A673 (cell line): ENCODE data around the gene RAB28.

Experiments
- EZH2 ChIP-seq: fragments of 200-600 bp; sonication (generic); IDR thresholded peaks from 2 replicates; pipeline ENCODE4 v1.6.1; 2017; ENCODE audit warnings: borderline replicate concordance, low read depth, mild to moderate bottlenecking, mixed read lengths, antibody characterized with exemption, low read length; ENCODE audit not compliant: poor library complexity, severe bottlenecking
- TF ChIP-seq, protein P1 (sequence below): fragments of 300-800, 200-600 bp; sonication (generic); conservative IDR thresholded peaks from 2 replicates; pipeline ENCODE4 v1.5.1; 2017; ENCODE audit warnings: low read depth, mild to moderate bottlenecking, antibody characterized with exemption, low read length, moderate library complexity, mixed read lengths

DNA sequence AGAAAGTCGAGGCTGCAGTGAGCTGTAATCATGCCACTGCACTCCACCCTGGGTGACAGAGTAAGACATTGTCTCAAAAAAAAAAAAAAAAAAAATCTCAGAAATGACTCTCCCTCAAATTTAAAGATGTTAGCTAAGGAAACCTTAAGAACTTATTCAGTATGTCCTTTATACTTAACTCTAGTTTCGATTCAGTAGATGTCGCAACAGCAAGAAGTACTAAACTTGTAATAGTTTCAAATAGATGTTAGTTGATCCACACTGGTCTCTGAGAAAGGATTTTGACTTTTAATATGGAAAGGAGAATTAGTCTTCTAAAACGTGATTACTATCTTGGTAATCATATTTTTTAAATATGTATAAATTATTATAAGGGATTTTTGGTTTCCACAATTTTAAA lies 30.6 kb upstream of the RAB28 start:
- TF ChIP-seq, protein P1, sequence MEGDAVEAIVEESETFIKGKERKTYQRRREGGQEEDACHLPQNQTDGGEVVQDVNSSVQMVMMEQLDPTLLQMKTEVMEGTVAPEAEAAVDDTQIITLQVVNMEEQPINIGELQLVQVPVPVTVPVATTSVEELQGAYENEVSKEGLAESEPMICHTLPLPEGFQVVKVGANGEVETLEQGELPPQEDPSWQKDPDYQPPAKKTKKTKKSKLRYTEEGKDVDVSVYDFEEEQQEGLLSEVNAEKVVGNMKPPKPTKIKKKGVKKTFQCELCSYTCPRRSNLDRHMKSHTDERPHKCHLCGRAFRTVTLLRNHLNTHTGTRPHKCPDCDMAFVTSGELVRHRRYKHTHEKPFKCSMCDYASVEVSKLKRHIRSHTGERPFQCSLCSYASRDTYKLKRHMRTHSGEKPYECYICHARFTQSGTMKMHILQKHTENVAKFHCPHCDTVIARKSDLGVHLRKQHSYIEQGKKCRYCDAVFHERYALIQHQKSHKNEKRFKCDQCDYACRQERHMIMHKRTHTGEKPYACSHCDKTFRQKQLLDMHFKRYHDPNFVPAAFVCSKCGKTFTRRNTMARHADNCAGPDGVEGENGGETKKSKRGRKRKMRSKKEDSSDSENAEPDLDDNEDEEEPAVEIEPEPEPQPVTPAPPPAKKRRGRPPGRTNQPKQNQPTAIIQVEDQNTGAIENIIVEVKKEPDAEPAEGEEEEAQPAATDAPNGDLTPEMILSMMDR = no peak
- no peak for TF ChIP-seq EZH2
